NB4 (cell line): ENCODE data around the gene TM4SF4.

Experiments used
- CTCF ChIP-seq: IDR thresholded peaks from one replicate; pipeline ENCODE4 v1.5.1; 2012; ENCODE audit warnings: low read depth, low read length
- MAX ChIP-seq: IDR thresholded peaks from 2 replicates; pipeline ENCODE4 v1.6.1; 2011; ENCODE audit warnings: low read depth, low read length
- POLR2A ChIP-seq: IDR thresholded peaks from 2 replicates; pipeline ENCODE4 v1.6.1; 2011; ENCODE audit warnings: mild to moderate bottlenecking; ENCODE audit not compliant: insufficient read length; ENCODE audit errors: extremely low read depth

GRCh38 chr3:149506965-149507364, 32.5 kb downstream of the TM4SF4 start:
- TF ChIP-seq CTCF = no peak
- no peak for TF ChIP-seq POLR2A
- no peak for TF ChIP-seq MAX
